HG03139 (cell line): ENCODE data around the gene SPINT2.
"Not testable (repeated sequence)": the region's sequence is repeated elsewhere in the genome, so short reads cannot be mapped to it uniquely, and the experiment has no call there.

Experiments used
- ATAC-seq: cut with Tn5 transposase; IDR thresholded peaks from one replicate; pipeline ENCODE4 v1.9.1; 2021; ENCODE audit not compliant: unreplicated experiment

Gene SPINT2

DNA sequence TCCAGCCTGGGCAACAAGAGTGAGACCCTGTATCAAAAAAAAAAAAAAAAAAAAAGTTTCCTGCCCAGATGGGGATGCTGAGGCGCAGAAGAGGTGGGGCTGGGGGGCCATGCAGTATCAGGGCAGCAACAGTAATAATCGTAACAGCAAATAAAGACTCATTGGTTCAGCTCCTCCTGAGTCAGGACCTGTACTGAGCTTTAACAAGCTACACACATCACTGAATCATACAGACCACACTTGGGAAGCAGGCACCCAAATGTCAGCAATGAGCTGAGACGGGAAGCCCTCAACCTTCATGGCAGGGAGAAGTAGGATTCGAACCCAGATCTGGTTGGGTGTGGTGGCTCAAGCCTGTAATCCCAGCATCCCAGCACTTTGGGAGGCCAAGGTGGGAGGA is 29.8 kb upstream of the SPINT2 start:
- ATAC-seq, result no peak

DNA sequence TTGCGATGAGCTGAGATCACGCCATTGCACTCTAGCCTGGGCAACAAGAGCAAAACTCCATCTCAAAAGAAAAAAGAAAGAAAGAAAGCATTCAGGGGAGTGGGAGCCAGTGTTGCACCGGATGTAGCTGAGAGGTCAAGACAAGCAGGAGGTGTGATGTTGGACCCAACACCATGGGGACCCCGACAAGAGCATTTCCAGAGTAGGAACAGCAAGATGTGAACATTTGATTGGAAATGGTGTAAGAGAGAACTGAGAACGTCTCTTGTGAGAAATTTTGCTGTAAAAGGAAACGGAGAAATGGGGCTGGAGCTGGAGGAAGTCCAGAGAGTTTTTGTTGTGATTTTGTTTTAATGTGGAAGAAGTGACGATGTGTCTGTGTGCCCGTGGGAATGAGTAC is 24.6 kb upstream of the SPINT2 start:
- ATAC-seq, result no peak

GRCh38 chr19:38243279-38243673 is 21.1 kb upstream of the SPINT2 start:
- ATAC-seq, result no peak

DNA sequence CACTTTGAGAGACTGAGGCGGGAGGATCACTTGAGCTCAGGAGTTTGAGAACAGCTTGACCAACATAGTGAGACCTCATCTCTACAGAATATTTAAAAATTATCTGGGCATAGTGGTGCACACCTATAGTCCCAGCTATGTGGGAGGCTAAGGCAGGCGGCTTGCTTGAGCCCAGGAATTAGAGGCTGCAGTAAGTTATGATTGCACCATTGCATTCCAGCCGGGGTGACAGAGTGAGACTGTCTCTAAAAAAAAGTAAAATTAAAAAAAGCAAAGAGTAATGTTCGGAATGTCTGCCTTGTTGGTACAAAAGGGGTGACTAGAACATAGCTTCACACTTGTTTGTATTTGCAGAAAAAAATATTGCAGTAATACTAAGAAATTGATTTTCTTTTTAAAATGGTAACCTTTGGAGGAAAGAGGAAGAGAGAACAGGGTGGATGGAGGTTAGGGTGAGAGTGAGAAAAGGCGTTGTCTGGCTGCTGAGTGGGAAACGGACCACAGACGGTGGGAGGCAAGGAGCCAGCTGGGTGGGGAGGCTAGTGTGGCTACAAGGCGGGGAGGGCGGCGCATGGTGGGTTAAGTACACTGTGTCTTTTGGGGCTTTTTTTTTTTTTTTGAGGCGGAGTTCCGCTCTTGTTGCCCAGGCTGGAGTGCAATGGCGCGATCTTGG is 18.4 kb upstream of the SPINT2 start:
- ATAC-seq, result no peak

GRCh38 chr19:38247126-38247525 is 17.2 kb upstream of the SPINT2 start:
- ATAC-seq, result no peak

DNA sequence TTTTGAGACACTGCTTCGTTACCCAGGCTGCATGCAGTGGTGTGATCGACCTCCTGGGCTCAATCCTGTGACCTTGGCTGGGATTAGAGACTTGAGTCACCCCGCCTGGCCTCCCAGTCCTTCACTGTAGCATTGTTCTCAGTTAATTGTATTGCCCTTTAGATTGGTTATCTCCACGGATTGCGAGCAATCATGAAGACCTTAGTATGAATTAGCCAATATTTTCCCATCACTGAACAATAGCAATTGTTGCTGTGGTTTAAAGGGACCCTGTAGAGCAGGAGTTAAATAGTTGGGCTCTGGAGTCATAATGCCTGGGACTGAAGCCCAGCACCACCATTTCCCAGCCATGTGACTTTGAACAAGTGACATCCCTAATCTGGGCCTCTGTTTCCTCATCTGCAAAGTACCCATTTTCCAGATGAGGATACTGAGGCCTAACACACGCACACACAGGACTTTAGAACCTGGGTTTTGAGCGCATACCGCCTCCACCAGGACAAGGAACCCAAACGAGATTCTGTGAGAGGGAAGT is 16.6 kb upstream of the SPINT2 start:
- ATAC-seq, result no peak

GRCh38 chr19:38248421-38248820 is 16.0 kb upstream of the SPINT2 start:
- no peak for ATAC-seq

- ATAC-seq, result no peak
Measured at GRCh38 chr19:38250428-38250820, 13.9 kb upstream of the SPINT2 start.

GRCh38 chr19:38250821-38251563 is 13.4 kb upstream of the SPINT2 start:
- no peak for ATAC-seq

DNA sequence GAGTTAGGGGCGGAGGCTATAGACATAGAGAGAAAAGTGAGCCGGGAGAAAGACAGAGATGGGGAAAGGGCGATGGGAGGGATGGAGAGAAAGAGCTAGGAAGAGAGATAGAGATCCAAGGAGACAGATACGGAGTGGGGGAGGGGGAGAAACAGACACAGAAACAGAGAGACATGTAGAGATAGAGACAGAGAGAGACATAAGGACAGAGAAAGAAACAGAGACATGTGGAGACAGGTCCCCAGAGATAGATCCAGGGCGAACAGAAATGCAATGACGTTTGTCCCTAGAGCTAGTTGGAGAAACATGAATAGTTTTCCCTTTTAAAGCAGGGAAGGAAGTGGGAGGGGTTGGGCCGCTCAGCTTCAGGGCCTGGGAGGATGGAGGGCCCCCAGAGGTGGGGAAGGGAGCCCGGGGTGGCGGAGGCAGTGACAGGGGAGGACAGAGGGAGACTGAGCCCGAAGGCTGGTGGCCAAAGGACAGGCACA is 12.8 kb upstream of the SPINT2 start:
- no peak for ATAC-seq

DNA sequence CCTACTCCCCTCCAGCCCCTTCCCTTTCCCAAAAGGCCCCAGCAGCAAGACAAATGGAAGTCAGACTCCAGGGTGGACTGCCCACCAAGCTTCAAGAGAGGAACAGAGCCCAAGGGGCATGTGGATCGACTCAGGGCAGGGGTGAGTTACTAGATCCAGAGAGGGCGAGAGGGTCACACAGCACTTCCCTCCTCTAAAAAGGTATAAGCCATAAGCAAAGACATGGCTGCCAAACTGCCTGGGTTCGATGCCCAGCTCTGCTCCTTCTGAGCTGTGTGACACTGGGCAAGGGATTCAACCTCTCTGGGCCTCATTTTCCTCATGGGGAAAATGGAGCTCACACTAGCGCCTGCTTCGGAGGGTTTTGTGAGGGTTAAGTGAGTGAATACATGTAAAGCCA is 12.0 kb upstream of the SPINT2 start:
- no peak for ATAC-seq

DNA sequence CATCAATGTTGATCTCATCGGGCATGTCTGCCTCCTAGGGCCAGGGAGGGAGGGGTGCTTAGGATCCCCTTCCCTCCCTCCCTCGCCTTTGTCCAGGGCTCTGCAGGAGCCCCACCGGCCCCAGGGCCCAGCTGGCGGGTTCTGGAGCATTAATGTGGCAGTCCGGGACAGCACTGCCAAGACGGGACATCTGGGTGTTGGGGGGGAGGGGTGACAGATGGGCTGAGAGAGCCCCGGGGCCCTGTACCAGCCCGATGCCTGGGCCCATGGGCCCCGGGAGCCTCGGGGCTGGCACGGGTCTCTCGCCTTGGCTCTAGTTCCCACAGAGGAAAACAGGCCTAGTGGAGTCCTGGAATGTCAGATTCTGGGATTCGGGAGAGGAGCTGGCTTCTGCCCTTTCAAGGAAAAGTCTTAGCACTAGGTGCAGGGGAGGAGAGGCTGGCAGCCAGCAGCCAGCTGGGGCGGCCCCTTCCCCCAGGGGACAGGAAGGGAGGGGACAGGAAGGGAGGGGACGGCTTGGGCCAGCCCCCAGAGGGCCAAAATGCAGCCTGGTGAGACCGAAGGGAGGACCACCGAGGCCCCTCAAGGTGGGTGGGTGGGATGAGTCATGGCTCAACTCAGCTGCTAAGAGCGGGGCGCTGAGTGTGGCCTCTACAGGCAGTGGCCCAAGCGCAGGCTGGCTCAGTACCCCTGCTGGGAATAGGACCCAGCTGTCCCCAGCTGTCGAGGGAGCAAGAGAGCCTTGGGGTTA is 11.3 kb upstream of the SPINT2 start:
- no peak for ATAC-seq

DNA sequence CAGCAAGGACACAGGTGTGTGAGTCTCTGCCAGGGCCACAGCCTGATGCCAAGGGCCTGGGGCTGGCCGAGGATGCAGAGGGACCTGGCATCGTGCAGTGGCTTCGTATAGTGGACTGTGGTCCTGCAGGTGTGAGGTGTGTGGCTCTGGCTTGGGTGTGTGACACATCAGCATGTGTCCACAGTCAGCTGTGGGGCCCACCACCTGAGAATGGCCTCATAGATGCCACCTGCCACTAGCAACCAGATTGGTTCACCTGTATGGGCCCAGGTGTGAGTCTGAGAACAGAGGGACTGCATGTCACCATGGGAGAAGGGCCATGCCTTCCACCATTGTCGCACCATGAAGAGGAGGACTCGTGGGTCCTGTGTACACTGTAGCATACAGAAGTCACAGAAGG is 10.6 kb upstream of the SPINT2 start:
- ATAC-seq, result no peak

DNA sequence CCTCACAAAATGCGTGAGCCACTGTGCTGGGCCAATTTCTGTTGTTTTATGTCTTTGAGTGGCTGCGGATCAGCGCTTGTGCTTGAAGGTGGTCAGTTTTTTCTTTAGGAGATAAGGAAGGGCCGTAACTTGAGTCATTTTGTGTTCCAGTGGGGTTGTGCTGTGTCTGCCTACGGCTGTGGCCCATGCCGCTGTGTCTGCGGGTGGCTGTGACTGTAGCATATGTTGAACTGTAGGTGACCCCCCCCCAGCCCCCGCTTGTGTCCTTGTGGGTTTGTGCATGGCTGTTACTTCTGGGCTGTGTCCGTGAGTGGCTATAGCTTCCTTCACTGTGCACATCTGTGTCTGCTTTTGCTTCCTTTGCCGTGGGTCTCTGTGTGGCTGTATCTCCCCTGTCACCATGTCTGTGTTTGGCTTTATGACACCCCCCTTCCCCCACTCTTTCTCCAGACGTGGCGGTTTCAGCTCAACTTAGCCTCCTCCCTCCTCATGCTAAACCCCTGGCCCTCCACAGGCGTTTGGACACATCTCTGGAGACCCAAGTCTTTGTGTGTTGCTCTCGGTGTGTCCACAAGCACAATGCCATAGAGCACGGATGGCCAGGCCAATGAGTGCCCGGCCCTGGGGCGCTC is 8.9 kb upstream of the SPINT2 start:
- ATAC-seq, result no peak

DNA sequence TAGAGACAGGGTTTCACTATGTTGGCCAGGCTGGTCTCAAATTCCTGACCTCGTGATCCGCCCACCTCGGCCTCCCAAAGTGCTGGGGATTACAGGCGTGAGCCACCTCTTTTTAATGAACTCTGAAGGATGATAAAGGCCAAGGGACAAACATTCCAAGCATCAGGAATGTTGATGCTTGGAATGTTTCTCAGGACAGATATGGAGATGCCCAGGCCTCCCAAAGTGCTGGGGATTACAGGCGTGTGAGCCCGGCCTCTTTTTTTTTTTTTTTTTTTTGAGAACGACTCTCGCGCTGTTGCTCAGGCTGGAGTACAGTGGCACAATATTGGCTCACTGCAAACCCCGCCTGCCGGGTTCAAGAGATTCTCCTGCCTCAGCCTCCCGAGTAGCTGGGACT is 2.4 kb upstream of the SPINT2 start:
- ATAC-seq, result not testable (repeated sequence)

- ATAC-seq, result no peak
Measured at GRCh38 chr19:38262585-38263268, 1.6 kb upstream of the SPINT2 start.

- ATAC-seq, result no peak
Measured at GRCh38 chr19:38263689-38264485, 486 bp upstream of the SPINT2 start.

- ATAC-seq, result no peak
Measured at GRCh38 chr19:38265213-38265861, 964 bp downstream of the SPINT2 start.

- no peak for ATAC-seq
Measured at GRCh38 chr19:38265921-38266429, 1.6 kb downstream of the SPINT2 start.
